AG09319 (cell line): ENCODE measurements around the gene LCE5A.
"Not testable (repeated sequence)": the region's sequence is repeated elsewhere in the genome, so short reads cannot be mapped to it uniquely, and the experiment has no call there.

Experiments
- DNase-seq: peaks from one replicate; pipeline ENCODE4 v3.0.0-alpha.2; 2010; ENCODE audit warnings: low read depth; ENCODE audit errors: extremely low read depth
- CTCF ChIP-seq: IDR thresholded peaks from 2 replicates; pipeline ENCODE4 v1.5.1; 2011; ENCODE audit warnings: low read depth, mild to moderate bottlenecking, inconsistent platforms, low read length, moderate library complexity

The LCE5A gene

DNA sequence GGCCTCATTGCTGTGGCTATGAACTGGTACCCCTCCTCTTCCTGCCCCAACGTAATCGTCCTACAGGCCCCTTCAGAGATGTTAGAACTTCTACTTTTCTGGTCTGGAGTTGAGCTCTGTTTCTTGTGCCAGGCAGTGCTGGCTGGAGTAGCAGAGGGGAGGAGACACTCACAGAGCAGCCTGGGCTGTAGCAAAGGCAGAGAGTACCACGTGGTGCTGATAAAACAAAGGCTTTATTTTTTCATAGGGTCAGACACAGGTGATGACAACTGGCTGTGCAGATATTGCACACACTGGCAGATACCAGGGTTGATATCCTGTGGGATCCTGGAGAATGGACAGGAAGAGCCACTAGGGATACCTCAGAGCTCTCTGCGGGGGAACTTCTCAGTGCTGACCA, 26.9 kb downstream of the LCE5A start:
- no peak for DNase-seq
- TF ChIP-seq CTCF = no peak

DNA sequence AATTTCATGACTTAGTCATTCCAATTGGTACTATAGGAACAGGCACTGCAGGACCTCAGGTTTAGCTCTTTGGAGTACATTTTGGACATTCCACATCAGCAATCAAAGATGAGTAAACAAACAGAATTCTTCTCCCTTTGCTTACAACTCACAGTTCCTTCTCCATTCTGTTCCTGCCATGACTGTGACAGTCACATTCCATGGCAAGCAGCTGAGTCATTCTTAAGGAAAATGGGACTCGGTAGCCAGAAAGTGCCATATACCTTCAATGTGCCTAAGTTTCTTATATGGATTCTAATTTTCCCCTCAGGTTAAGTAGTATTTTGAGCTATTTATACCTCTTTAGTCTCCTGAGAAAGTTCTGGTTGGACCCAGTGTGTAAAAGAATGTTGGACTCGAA, 29.3 kb downstream of the LCE5A start:
- no peak for DNase-seq
- TF ChIP-seq CTCF = no peak

DNA sequence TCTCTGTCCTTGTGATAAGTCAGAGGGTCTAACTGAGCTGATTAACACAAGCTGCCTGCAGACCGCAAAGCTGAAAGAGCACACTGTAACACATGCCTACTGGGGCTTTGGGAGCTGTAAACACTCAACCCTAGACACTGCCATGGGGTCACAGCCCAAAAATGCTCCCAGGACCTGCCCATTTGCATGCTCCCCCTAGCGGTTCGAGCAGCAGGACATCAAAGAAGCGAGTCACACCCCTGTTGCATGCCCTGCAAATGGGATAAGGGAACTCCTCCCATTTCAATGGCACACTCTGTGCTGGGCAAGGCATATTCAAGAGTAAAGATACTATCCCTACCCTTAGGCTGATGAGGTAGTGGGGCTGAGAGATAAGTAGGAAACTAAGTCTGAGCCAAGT, 33.2 kb downstream of the LCE5A start:
- no peak for TF ChIP-seq CTCF
- DNase-seq = no peak

- no peak for TF ChIP-seq CTCF
- no peak for DNase-seq
These were observed 36.1 kb downstream of the LCE5A start for GRCh38 chr1:152546704-152547103.

DNA sequence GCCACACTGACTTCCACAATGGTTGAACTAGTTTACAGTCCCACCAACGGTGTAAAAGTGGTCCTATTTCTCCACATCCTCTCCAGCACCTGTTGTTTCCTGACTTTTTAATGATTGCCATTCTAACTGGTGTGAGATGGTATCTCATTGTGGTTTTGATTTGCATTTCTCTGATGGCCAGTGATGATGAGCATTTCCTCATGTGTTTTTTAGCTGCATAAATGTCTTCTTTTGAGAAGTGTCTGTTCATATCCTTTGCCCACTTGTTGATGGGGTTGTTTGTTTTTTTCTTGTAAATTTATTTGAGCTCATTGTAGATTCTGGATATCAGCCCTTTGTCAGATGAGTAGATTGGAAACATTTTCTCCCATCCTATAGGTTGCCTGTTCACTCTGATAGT, 37.8 kb downstream of the LCE5A start:
- not testable (repeated sequence) for DNase-seq
